Neutrophil (primary cell): ENCODE results near the gene MCTP2.
A peak's percentile ranks its signal among the peaks of the same experiment; 100 is the strongest.

Experiments used
- H3K27ac ChIP-seq: fragments of 200-600 bp; sonication (generic); 2 replicates; pipeline ENCODE4 v1.5.1; 2016; ENCODE audit warnings: mild to moderate bottlenecking, moderate library complexity
- H3K27me3 ChIP-seq: fragments of 200-600 bp; sonication (generic); 2 replicates; pipeline ENCODE4 v1.6.0; 2016; ENCODE audit warnings: mild to moderate bottlenecking
- H3K36me3 ChIP-seq: fragments of 200-600 bp; sonication (generic); 2 replicates; pipeline ENCODE4 v1.5.1; 2017
- H3K4me1 ChIP-seq, 2 experiments: fragments of 200-600 bp in 1 of 2; sonication (generic) in 1 of 2; 1 replicate in 1 of 2; 2 replicates in 1 of 2; pipeline versions ENCODE4 v1.5.1 to v1.6.1; 2013 to 2016; ENCODE audit warnings: low read depth in 1 of 2, low read length in 1 of 2, mild to moderate bottlenecking in 1 of 2, moderate library complexity in 1 of 2; ENCODE audit not compliant: control insufficient read depth in 1 of 2, insufficient read depth in 1 of 2
- H3K4me3 ChIP-seq, 2 experiments: fragments of 200-600 bp in 1 of 2; sonication (generic) in 1 of 2; 1 replicate in 1 of 2; 2 replicates in 1 of 2; pipeline ENCODE4 v1.5.1; 2013 to 2016; ENCODE audit warnings: low read depth in 1 of 2, low read length in 1 of 2, mild to moderate bottlenecking in 1 of 2, moderate library complexity in 1 of 2
- H3K9me3 ChIP-seq: fragments of 200-600 bp; sonication (generic); 2 replicates; pipeline ENCODE4 v1.5.1; 2016
- TF ChIP-seq, protein P1 (sequence below): fragments of 200-600 bp; sonication (generic); IDR thresholded peaks from 2 replicates; pipeline ENCODE4 v1.5.1; 2016; ENCODE audit warnings: antibody characterized with exemption

The MCTP2 gene

DNA sequence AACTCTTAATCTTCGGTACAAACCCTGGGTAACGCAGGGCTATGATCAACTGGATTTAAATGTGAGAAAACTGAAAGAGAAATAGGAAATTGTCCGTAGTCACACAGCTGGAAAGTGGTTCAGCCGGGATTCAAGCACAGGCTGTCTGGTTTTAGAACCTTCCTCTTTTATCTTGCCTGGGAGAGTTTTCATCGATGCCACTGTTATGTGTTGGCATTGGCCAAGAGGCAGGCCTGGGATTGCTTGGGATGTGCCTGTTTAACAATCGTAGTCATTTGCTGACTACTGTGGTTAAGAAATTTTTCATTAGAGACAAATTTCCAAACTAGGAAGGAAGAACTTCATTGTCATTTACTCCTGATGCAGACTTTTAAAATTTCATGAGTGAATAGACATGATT, 4.3 kb downstream of the MCTP2 start:
- peaks cover 78 to 84% of the 10 kb centered on the region in 2 experiments for H3K4me1 ChIP-seq

DNA sequence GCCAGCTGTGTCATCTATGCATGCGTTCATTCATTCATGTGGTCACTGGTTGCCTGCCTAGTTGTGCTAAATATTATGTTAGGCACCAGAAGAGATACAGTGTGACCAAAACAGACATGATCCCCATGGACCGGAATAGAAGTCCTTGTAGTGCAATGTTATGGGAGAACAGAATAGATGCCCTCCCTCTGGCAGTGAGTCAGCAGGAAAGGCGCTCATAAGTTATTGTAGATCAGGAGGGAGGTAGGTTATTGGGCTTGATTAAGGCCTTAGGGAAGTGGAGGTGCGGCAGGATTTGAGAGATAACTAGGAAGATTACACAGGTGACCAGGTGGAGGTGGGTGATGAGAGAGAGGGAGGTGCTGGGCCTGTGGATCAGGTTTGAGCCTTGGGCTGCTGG, 5.2 kb downstream of the MCTP2 start:
- peaks cover 82 to 89% of the 10 kb centered on the region in 2 experiments for H3K4me1 ChIP-seq
- peaks cover 4% of the 10 kb centered on the region for H3K36me3 ChIP-seq
- H3K27ac ChIP-seq = peak overlapping the region; percentile 49
- no peaks in the 10 kb centered on the region for H3K9me3 ChIP-seq
- H3K27me3 ChIP-seq = no peaks in the 10 kb centered on the region
- TF ChIP-seq, protein P1, sequence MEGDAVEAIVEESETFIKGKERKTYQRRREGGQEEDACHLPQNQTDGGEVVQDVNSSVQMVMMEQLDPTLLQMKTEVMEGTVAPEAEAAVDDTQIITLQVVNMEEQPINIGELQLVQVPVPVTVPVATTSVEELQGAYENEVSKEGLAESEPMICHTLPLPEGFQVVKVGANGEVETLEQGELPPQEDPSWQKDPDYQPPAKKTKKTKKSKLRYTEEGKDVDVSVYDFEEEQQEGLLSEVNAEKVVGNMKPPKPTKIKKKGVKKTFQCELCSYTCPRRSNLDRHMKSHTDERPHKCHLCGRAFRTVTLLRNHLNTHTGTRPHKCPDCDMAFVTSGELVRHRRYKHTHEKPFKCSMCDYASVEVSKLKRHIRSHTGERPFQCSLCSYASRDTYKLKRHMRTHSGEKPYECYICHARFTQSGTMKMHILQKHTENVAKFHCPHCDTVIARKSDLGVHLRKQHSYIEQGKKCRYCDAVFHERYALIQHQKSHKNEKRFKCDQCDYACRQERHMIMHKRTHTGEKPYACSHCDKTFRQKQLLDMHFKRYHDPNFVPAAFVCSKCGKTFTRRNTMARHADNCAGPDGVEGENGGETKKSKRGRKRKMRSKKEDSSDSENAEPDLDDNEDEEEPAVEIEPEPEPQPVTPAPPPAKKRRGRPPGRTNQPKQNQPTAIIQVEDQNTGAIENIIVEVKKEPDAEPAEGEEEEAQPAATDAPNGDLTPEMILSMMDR = no peak
- peak overlapping the region in 1 of 2 experiments; percentile 89 for H3K4me3 ChIP-seq

More for the DNA sequence above, 4.3 kb downstream of the MCTP2 start:
- Histone ChIP-seq H3K36me3 (peaks cover 3% of the 10 kb centered on the region), H3K4me3 (peak overlapping the region; percentile 89 to 96), H3K27me3 (no peaks in the 10 kb centered on the region), H3K9me3 (no peaks in the 10 kb centered on the region), H3K27ac (peak overlapping the region; percentile 93)
- TF ChIP-seq, protein P1 = no peak

DNA sequence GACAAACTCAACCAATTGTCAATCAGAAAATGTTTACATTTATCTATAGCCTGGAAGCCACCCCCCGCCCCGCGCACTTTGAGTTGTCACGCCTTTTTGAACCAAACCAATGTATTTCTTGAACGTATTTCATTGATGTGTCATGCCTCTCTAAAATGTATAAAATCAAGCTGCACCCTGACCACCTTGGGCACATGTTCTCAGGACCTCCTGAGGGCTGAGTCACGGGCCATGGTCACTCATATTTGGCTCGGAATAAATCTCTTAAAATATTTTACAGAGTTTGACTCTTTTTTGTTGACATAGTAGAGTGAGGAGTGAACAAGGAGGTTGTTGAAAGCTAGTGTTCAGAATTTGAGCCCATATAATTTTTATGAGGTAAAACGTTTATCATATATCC, 6.5 kb downstream of the MCTP2 start:
- Histone ChIP-seq H3K36me3 (peaks cover 4% of the 10 kb centered on the region), H3K4me3 (no peak overlapping the region), H3K4me1 (peaks cover 83 to 88% of the 10 kb centered on the region in 2 experiments), H3K27ac (peak overlapping the region; percentile 27), H3K9me3 (no peaks in the 10 kb centered on the region), H3K27me3 (no peaks in the 10 kb centered on the region)
- TF ChIP-seq, protein P1 = no peak

DNA sequence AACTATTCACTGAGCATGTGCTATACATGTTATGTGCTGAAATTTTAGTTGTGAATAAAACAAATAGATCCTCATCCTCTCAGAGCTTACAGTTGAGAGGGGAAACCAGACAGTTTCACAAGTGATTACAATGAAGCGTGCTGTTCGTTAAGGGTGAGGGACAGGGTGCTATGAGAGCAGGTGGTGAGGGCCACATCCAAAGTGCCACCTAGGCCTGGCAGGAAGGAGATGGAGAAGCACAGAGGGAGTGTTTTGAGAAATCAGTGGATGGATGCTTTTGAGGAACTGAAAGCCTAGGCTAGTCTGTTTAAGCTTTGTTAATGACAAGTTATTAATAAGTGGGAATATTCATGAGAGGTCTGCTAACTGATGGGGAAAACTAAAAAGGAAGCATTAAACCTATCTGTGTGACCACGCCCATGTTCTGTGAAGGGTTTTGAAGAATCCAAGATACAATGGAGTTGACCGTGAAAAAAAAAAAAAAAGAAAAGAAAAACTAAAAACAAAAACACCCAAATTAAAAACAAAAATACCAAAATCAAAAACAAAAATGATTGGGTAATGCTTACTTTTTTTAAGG, 7.3 kb downstream of the MCTP2 start:
- Histone ChIP-seq H3K4me3 (no peak overlapping the region), H3K27me3 (no peaks in the 10 kb centered on the region), H3K9me3 (no peaks in the 10 kb centered on the region), H3K4me1 (peaks cover 77 to 82% of the 10 kb centered on the region in 2 experiments), H3K27ac (peak overlapping the region; percentile 74), H3K36me3 (peaks cover 11% of the 10 kb centered on the region)
- TF ChIP-seq, protein P1 = no peak

DNA sequence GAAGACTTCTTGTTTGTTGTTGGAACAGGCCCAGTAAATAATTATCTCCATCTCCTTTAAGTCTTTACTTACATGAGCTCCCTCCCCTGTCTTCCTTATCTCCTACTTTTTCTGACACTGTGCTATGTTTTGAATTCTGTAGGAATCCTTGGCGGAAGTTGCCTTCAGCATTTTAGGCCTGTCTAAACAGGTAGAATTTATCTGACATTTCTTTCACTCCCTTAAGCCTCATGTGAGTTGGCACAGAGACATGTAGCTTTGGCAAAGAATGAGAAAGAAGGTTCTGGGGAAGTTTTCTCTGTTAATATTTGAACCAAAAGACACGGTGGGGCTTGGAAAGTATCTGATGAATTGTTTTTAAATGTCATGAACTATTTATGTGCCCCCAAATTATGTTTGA, 8.1 kb downstream of the MCTP2 start:
- TF ChIP-seq, protein P1 = no peak
- H3K36me3 ChIP-seq = peaks cover 19% of the 10 kb centered on the region
- peaks cover 68 to 73% of the 10 kb centered on the region in 2 experiments for H3K4me1 ChIP-seq
- peak overlapping the region; percentile 74 for H3K27ac ChIP-seq
- no peak overlapping the region for H3K4me3 ChIP-seq
- H3K9me3 ChIP-seq = no peaks in the 10 kb centered on the region
- no peaks in the 10 kb centered on the region for H3K27me3 ChIP-seq
